Measurements from ENCODE around the gene KRTAP20-2. TPM values are rescaled to one million over a fixed set of nuclear protein-coding genes. Genes with fewer than 3 reads are reported as not detected.

The KRTAP20-2 gene
- total RNA-seq, 1 donor from 2014 or later: not detected

DNA sequence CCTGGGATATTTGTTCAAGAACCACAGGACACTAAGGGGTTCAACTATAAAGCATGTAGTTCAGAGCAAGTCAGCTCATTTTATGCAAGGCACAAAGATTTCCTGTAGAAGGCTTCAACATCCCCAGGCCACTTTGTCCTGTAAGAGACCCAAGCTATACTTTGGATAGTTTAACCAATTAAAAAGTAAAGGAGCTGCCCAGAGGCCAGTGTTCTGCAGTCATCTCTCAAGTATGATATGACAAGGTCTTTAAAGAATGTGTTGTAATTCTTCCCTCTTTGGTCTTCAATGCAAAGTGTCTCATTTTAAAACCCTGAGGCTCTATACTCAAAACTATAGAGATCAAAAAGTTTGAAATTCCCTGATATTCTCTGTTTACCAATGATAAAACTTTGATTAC, 41.7 kb downstream of the KRTAP20-2 start:
- no peak for DNase-seq

DNA sequence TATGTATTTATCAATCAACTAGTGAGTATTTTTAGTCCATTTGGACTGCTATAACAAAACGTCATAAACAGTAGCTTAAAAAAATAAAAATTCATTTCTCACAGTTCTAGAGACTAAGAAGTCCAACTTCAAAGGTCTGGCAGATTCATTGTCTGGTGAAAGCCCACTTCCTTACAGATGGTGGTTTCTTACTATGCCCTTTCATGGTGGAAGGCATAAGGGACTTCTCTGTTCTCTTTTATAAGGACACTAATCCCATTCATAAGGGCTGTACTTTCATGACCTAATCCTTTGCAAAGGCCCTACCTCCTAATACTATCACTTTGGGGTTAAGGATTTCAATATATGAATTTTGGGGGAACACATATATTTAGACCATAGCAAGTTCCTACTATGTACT, 45.6 kb downstream of the KRTAP20-2 start:
- DNase-seq: no peak

DNA sequence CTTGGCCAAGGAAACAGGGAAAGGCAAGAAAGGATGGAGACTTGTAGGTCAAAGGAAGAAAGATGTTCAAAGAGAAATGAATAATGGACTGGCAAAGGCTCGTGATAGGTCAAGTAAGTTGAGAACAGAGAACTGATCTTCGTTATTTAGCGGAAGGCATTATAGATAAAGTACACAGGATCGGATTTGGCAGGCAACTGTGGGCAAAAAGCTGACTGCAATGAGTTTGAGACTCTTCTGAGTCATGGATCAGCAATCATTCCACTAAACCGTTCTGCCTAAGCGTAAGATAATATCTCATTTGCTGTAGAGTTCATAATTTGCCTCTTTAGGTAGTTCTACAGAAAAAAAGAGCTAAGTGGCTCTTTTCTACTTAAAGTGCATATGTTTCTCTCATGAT, 49.5 kb downstream of the KRTAP20-2 start:
- DNase-seq: no peak

Small RNA genes lying within 50 kb of the gene (small RNA-seq; reads per million reads assigned to genes)
- gene KRTAP20-1: not detected
- gene KRTAP20-3: not detected
- not detected for gene KRTAP20-4
- not detected for gene KRTAP22-1
- gene KRTAP22-2: not detected

Other genes with a start within 250 kb of the KRTAP20-2 start
- not detected for gene KRTAP13-1, start 239.2 kb upstream of the KRTAP20-2 start, total RNA-seq
- not detected for gene KRTAP13-3, start 209.3 kb upstream of the KRTAP20-2 start, total RNA-seq
- gene KRTAP13-4, start 205.0 kb upstream of the KRTAP20-2 start, total RNA-seq: not detected
- not detected for gene KRTAP15-1, start 194.9 kb upstream of the KRTAP20-2 start, total RNA-seq
- gene KRTAP19-1, start 154.8 kb upstream of the KRTAP20-2 start, total RNA-seq: not detected
- gene KRTAP19-2, start 147.8 kb upstream of the KRTAP20-2 start, total RNA-seq: not detected
- not detected for gene KRTAP19-3, start 143.2 kb upstream of the KRTAP20-2 start, total RNA-seq
- gene KRTAP19-4, start 138.0 kb upstream of the KRTAP20-2 start, total RNA-seq: not detected
- not detected for gene KRTAP19-5, start 133.1 kb upstream of the KRTAP20-2 start, total RNA-seq
- gene KRTAP19-6, start 93.3 kb upstream of the KRTAP20-2 start, total RNA-seq: not detected
- not detected for gene KRTAP19-7, start 73.9 kb upstream of the KRTAP20-2 start, total RNA-seq
- gene KRTAP22-2, start 44.8 kb upstream of the KRTAP20-2 start, total RNA-seq: not detected
- gene KRTAP6-3, start 42.8 kb upstream of the KRTAP20-2 start, total RNA-seq: not detected
- gene KRTAP6-2, start 36.3 kb upstream of the KRTAP20-2 start, total RNA-seq: not detected
- gene KRTAP22-1, start 34.1 kb upstream of the KRTAP20-2 start, total RNA-seq: not detected
- not detected for gene KRTAP6-1, start 21.3 kb upstream of the KRTAP20-2 start, total RNA-seq
- gene KRTAP20-1, start 18.8 kb upstream of the KRTAP20-2 start, total RNA-seq: not detected
- gene KRTAP20-4, start 14.6 kb upstream of the KRTAP20-2 start, total RNA-seq: not detected
- gene KRTAP20-3, start 7.7 kb downstream of the KRTAP20-2 start, total RNA-seq: not detected
- not detected for gene KRTAP21-3, start 83.6 kb downstream of the KRTAP20-2 start, total RNA-seq
- gene KRTAP21-2, start 112.1 kb downstream of the KRTAP20-2 start, total RNA-seq: not detected
- not detected for gene KRTAP21-1, start 120.2 kb downstream of the KRTAP20-2 start, total RNA-seq
- gene KRTAP8-1, start 178.1 kb downstream of the KRTAP20-2 start, total RNA-seq: not detected
- not detected for gene KRTAP7-1, start 194.6 kb downstream of the KRTAP20-2 start, total RNA-seq
- not detected for gene KRTAP11-1, start 246.4 kb downstream of the KRTAP20-2 start, total RNA-seq

Measured in occipital lobe (tissue), 3 donors.